Bone marrow (tissue), 2 donors: Measurements from ENCODE around the gene HDAC4.

Experiments used
- DNase-seq, 2 donors: peaks; one replicate each; lab custom pipeline; 2025; lab: John Stamatoyannopoulos, UW

Gene HDAC4

DNA sequence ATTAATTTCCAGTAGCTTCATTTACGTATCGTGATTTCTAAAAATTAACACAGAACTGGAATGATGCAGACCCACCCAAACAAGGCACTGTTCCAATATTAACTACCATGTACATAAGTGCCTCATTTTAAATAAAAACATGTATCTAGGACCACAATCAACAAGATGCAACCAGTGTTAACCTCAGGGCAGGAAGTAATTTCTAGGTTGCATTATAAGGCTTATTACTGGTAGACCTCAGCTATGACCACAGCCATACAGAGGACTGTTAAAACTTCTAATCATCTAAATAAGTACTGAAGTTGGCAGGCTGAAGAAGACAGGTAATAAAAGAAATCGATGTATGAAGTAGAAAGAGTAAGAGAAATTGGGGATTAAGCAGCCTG, 262.9 kb downstream of the HDAC4 start:
- DNase-seq, result no peak

DNA sequence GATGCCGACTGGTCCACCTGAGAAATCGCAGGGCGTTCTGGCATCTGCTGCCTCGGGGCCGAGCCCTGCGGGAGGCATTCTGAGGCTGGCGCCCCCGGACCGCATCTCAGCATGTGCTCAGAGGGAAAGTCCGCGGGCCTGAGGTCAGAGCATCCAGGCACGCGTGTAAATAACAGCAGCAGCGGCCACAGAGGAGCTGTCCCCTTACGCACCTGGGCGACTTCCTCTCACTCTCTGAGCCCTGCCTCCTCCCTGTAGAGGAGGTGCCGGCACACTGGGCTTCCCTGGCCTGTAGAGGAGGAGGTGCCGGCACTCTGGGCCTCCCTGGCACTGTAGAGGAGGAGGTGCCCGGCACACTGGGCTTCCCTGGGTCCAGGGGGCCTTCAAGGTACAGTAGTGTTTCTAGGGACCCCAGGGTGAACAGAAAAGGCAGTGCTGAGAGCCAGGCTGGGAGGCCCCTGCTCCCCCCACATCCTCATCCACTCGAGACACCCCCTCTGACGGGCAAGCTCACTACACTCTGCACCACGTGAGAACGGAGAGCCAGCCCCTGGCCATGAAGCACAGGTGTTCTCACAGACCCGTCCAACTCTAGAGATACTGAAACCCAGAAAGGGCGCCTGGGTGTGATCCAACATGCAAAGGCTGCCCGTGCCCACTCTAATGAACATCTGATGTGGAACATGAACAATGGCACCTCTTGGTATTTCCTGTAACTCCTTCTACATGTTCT, 263.5 kb downstream of the HDAC4 start:
- no peak for DNase-seq

DNA sequence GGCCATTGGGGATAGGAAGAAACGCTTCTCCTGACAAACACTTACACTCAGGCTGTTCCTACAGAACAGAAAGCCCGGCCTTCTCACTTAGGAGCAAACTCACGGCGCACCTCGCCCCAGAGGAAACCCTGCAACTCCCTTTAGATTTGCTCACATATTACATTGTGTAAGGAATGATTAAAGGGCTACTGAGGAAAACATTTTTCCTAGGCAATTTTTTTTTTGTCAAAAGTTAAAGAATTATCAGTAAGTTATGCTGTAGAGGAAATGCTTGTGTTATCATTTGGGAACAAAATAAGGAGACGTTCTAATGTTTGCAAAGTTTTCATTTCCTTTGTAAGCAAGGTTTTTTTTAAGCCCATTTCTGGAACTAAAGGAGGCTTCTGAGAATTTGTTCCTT, 264.1 kb downstream of the HDAC4 start:
- no peak for DNase-seq

DNA sequence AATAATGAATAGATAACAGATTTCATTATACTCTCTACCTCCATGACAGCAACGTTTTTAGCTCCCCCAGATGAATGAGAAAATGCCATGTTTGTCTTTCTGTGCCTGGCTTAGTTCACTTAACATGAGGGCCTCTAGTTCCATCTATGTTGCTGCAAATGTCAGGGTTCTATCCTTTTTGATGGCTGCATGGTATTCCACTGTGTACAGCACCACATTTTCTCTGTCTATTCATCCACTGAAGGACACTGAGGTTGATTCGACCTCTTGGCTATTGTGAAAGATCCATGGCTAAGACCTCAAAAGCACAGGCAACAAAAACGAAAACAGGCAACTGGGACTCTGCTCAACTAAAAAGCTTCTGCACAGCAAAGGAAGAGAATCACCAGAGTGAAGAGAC, 264.6 kb downstream of the HDAC4 start:
- DNase-seq, result no peak

DNA sequence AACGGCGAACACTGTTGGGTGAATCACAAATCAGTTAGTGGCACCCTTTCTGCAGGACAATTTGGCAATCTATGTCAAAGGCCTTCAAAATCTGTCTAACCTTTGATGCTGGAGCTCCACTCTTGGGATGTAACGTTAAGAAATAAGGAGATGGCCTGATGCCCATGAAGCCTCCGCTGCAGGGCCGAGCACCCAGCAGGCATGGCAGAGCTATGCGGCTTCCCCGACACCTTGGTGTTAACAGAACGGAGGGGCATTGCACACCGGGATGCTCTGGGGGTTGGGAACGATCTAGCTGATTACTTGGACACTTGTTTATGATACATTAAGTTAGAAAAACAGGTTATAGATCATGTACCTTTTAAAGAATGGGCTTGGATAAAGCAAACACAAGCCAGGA, 265.3 kb downstream of the HDAC4 start:
- DNase-seq, result no peak

DNA sequence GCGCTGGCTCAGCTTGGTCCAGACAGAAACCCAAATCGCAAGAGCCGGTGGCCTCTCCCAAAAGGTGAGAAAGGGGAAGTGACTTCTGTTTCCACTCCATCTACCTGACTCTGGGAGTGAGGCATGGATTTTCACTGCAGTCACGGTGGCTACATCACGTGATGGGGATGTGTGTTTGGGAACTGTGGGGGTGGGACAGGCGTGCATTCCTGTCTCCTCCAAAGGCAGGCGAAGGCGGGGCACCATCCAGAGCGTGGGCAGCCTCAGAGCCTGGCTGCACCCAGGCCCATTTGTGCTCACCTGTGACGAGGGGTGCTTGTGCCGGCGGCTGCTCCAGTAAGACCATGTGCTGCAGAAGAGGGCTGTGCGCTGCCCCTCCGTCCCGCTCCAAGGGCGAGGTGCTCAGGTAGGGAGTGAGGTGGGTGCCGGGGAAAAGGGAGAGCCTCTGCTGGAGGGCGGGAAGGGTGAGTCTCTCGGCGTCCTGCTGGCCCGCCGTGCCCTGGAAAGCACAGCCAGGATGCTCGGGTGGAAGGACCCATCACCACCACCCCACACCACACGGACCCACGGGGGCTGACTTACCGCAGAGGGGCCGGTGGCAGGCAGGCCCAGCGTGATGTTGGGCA, 266.8 kb downstream of the HDAC4 start:
- no peak for DNase-seq

DNA sequence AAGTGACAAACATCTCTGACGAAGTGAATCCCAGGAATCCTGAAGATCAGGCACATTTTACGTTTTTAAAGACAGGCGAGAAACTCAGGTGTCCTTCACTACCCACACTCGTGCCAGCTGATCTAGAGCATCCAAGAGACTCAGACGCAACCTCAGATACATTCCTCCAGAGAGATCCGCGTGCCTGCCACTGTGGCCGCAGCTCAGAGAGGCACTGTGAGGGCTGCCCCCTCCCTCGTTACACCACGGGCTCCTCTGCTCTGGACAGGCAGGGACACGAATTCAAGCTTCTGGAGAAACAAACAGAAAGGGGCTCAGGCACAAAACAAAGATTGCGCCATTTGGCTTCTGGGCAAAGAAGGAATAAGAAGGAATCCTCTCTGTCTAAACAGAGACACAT, 268.0 kb downstream of the HDAC4 start:
- no peak for DNase-seq

DNA sequence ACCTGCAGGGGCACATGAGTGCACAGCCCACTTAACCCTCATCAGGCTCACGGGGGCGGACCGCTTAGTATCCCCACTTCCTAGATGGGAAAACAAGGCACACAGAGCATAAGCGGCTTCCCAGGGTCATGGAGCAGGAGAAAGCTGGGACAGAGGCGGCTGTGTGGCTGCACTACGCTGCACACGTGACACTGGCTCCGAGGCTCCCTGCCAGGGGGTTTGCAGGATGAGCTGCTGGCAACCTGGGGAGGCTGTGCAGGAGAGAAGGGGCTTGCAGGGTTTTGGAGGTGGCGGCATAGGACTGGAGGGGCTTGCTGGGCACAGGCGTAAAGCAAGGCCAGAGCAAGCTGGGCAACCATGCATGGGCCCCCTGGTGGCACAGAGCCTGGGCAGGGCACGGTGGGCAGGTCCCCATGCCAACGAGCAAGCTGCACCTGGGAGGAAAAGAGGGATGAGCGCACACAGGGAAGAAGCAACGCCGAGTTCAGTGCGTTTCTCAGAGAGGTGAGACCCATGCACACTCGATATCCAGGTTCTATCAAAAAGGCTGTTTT, 268.6 kb downstream of the HDAC4 start:
- no peak for DNase-seq

DNA sequence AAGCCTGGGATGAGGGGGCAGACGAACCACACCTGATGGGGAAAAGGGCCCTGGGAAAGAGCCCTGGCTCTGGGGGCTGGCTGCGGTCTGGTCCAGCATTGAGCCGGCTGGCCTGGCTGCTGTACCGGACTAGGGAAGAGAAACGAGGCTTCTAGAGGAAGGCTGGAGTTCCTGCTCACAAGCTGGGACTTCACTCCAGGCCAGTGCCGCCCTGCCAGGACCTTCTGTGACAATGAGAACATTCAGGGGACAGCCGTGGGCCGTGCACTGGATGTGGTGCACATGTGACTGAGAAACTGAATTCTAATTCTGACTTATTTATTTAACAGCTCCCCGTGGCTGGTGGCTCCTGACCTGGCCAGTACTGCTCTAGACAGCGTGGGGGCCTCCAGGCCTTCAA, 269.3 kb downstream of the HDAC4 start:
- DNase-seq, result no peak

DNA sequence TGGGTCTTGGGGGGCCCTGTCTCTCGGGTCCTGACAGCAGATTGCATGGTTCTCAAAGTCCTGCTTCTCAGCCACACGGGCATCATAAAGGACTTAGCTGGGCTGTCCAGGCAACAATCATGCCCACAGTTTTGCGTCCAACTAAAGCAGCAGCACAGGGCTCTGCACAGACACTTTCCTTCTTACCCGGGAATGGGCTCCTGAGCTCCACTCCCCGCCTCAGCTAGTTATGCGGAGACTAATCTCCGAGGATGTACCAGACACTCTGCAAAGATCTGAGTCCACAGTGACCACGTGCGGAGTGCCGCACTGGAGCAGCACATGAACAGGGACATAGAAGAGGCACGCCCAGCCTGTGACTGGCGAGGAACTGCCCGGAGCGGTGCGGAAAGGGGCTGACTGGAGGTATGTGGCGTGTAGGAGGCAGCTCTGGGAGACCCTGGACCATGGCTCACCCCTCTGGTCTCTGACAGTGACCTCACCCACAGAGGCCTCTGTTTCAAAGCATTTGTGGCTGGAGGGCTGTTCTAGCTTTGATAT, 270.0 kb downstream of the HDAC4 start:
- no peak for DNase-seq

DNA sequence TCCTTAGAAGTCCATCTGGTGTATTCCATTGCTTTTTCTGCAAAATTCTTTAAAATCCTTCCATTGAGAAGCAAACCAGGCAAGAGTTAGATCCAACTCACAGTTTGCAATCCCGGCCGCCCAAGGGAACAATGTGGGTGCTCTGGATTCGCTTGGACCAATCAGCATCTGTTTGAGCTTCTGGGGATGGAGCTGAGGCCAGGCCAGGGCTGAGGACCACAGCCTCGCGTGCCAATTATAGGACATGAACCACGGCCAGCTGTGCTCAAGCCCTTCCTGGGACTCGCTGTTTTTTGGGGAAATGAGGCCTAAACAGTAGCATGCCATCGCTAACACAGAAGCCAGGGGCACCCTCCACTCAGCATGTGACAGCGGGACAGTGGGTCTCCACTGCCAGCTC, 270.8 kb downstream of the HDAC4 start:
- no peak for DNase-seq

DNA sequence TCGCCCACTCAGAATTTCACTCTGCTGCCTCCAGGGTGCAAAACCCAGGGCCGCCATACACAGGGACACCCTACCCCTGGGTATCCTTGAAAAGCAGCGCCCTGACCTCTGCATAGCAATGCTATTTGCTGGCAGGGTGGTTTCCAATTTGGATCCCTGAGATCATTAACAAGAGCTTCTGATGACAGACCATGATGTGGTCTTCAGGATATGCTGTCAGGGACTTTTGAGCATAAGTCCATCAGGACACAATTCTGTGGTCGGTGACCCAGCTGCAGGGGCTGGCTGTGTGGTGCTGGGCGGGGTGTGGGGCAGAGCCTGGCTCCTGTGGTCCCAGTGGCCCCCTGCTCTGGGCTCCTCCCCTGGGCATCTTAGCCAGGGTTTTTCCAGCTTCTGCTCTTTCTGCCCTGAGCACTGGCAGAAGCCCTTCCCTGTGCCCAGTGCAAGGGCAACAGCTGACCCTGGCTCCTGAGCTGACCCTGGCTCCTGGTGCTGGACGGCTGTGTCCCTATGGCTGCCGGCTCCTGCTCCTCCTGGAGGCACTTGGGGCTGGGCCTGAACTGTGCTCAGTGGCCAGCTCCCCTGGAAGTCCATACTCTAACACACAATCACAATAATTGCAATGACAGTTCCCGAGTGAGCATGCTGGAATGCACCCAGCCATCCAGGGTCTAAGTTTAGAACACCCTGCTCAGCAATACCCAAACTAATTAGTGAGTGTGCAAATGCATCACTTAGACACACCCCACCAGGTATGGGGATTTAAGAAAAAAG, 271.5 kb downstream of the HDAC4 start:
- DNase-seq, result no peak

DNA sequence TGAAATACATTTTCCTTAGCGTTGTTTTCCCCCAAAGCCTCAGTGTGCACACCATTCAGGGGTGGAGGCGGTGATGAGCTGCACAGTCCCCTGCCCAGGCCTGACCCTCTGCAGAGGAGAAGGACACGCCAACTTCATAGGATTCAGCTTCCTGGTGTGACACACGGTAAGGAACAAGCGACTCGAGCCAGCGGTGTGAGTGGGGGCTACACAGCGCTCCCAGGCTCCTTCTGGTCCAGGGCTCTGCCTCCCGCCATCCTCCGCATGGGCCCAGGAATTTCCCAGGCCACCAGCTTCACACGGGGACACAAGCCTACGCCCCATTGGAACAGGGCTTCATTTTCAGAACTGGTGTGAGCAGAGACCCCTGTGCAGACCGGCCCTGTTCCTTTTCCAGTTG, 272.1 kb downstream of the HDAC4 start:
- DNase-seq, result no peak

DNA sequence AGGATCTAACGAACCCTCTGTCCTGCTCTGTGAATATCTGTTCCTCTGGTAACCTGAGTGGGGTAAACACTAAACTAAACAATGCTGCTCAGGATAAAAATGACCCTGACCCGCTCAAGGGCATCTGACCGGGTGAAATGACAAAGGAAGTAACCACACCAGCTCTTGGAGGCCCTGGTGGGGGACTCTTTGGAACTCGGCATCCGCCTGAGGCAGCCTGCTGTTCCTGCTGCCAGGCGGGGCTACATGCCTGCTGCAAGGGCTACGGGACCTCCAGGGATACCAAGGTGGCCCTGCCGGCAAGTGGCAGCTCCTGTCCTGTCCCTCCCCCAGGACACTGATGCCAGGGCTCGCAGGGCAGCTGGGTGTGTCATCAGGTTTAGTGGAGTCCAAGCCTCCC, 273.3 kb downstream of the HDAC4 start:
- no peak for DNase-seq

DNA sequence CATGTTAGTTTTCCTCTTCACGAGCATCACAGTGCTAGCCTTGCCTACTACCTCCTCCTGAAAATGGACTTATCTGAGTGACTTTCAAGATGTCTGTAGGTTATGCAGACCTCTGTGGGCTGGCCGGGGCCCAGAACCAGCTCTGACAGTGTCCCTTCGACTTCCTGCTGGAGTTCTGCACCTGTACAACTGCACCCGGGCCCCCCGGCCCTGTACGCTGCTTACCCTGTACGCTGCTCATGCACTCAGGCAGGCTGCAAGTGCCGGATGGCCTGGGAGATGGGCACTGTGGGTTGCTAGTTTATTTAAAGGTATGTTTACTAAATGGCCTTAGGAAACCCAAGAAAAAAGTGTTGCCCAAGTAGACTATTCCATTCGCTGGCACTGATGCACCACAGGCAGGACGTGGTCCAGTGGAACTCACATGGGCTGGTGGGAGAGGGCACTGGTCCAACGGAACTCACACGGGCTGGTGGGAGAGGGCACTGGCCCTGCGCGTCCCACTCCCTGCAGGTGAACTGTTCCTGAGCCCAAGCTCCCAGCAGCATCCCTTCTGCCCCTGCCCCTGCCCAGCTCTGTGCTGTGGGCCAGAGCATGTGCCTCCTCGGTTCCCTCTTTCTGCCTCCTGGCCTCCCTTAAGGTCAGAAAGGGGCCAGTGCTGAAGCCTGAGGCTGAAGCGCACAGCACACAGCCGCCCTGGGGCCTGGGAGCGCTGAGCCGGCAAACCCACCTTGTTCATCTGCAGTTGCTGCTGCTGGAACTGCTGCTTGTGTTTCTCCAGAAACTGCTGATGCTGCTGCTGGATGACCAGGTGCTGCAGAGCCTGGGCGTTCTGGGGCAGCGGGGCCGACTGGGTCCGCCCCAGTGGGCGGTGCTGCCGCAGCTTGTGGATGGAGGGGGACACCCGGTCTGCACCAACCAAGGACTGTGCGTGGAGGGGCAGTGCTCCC, 274.8 kb downstream of the HDAC4 start:
- DNase-seq, result no peak

DNA sequence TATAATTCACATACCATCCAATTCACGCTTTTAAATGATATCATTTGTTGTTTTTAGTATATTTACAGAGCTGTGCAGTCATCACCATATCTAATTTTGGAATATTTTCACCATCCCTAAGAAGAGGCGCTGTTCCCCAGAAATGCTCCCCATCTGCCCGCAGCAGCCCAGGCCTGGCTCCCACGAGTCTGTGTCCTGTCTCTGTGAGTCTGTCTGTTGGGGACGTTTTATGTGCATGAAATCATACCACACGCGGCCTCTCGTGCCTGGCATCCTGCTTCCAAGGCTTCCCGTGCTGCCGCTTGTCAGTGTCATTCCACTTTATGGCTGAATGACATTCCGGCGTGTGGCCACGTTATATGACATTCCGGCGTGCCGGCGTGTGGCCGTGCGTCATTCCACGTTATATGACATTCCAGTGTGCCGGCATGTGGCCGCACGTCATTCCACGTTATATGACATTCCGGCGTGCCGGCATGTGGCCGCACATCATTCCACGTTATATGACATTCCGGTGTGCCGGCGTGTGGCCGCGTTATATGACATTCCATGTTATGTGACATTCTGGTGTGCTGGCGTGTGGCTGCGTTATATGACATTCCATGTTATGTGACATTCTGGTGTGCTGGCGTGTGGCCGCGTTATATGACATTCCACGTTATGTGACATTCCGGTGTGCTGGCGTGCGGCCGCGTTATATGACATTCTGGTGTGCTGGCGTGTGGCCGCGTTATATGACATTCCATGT, 276.5 kb downstream of the HDAC4 start:
- no peak for DNase-seq

DNA sequence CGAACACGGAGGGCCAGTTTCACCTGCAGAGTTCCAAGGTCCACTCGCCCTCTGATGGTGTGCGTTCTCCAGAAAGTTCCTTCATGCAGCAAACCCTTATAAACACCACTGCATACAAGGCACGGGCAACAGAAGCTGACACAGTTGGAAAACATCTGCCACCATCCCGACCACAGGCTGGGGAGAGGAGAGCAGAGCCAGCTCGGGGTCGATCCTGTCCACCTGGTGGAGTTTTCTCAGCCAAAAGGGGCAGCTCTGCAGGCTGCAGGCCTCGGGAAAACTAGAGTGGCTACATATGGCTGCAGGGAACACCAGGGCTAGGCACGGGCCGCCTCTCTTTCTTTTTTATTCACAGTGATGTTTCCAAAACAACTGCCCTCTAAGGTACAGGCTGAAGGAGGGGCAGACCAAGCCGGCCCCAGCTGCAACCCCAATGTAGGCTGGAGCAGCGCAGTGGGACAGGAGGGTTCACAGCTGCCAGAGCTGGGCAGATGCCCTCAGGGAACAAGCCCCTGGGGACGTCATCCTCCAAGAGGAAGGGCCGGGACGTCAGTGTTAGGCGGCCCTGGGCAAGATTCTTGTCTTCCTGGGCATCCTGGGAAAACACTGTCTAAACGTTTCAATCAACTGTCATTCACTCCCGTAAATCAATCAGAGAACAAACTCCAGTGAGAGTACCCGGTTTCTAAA, 278.3 kb downstream of the HDAC4 start:
- no peak for DNase-seq

DNA sequence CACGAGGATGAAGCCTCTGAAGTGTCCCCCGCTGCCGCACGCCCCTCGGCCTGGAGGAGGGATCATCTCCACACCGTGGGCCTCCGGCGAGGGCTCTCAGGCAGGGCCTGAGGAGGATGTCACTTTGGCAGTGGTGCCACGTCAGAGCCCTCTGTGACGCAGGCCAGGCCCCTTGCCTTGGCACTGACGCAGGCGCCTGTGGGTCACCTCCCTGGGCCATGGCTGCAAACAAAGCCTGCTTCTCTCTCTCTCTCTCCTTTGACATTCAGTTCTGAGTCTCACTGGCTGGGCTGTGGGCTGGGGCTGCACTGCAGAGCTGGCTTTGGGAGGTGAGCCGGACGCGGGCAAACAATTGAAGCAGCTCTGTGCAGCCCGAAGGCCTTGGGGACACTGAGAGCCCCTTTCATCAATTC, 279.2 kb downstream of the HDAC4 start:
- DNase-seq, result no peak

DNA sequence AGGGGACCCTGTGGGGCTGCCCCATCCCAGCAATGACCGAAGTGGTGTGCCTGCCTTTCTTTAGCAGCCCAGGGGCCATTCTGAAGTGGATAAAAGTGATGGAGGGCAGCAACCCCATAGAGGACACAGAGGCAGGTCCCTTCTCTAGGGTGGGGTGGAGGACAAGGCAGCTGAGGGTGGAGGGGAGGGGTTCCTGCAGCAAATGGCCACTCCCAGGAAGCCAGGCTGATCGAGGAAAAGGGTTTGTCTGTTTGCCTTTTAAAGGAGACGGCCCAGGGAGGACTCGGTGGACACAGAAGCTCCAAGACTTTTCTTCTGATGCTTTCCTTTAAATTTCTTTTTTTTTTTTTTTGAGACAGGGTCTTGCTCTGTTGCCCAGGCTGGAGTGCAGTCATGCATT, 280.2 kb downstream of the HDAC4 start:
- no peak for DNase-seq
